ENCODE results near the gene FRMD4B.

DNA sequence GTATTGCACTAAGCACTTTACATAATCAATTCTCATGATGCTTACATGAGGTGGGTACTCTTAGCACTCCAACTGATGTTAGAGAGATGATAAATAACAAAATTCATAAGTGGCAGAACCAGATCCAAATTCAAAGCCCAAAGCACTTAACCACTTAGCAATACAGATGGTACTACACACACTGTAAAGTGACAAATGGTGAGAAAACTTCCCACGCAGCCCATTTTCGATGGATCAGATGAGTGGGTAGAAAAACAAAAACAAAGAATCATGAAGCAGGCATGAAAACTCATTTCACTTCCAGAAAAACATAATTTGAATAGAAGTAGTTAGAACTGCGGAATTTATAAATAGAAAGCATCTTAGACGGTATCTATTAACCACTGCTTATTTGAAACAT, 66.2 kb downstream of the FRMD4B start:
- TF ChIP-seq EZH2phosphoT487 (IDR thresholded peaks at IDR 0.05; ENCODE audit: insufficient read depth, low read depth) (no peak), EZH2 (IDR thresholded peaks at IDR 0.05; ENCODE audit: insufficient read depth, poor library complexity, severe bottlenecking) (no peak)
